Breast epithelium (tissue), 3 donors: ENCODE measurements around the gene UMODL1.

Experiments used
- CTCF ChIP-seq, 3 donors: fragments of 450-650 bp; IDR thresholded peaks; one replicate each; pipeline ENCODE4 v1.5.1; 2016 to 2017; ENCODE audit warnings: antibody characterized with exemption in 3 of 3, mild to moderate bottlenecking in 3 of 3, moderate library complexity in 3 of 3
- POLR2A ChIP-seq: fragments of 450-650 bp; IDR thresholded peaks from one replicate; pipeline ENCODE4 v1.6.1; 2016; ENCODE audit warnings: antibody characterized with exemption, mild to moderate bottlenecking, moderate library complexity

GRCh38 chr21:42130441-42130840 is 59.3 kb downstream of the UMODL1 start:
- no peak for TF ChIP-seq CTCF (IDR thresholded peaks at IDR 0.05)
- TF ChIP-seq POLR2A: no peak
